ENCODE data around the gene SHISA8. TPM values are rescaled to one million over a fixed set of nuclear protein-coding genes. Genes with fewer than 3 reads are reported as not detected.

SHISA8 gene
- total RNA-seq, 2 experiments from 2014 or later: not detected

GRCh38 chr22:41899110-41899509 lies 15.8 kb downstream of the SHISA8 start:
- DNase-seq: no peak
- Mint-ChIP-seq H3K27me3 (no peaks in the 10 kb centered on the region), H3K4me3 (no peak overlapping the region), H3K27ac (no peak overlapping the region), H3K36me3 (ENCODE audit: low read depth) (peaks cover 35% of the 10 kb centered on the region), H3K4me1 (peaks cover 2% of the 10 kb centered on the region), H3K9me3 (no peaks in the 10 kb centered on the region)
- ChIA-PET CTCF (no interaction called here), POLR2A (no interaction called here)

DNA sequence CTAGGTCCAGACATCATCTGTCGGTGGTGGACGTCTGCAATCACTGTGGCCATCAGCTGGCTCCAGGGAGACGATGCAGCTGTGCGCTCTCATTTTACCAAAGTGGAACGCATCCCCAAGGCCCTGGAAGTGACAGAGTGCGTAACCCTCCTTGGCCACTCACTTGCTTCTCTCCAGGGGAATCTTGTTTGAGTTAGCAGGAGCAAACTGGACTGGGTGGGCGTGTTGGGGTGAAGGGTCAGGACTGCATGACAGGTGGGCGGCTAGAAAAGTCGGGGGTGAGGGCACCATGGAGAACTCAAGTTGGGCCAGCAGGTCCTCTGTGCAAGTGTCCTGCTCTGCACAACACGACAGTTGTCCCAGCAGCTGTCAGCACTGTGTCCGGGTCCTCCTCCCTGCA lies 16.2 kb downstream of the SHISA8 start:
- ChIA-PET CTCF (no interaction called here), POLR2A (no interaction called here)
- no peaks in the 10 kb centered on the region for H3K9me3 Mint-ChIP-seq
- no peak overlapping the region for H3K4me3 Mint-ChIP-seq
- H3K27me3 Mint-ChIP-seq: no peaks in the 10 kb centered on the region
- peaks cover 2% of the 10 kb centered on the region for H3K4me1 Mint-ChIP-seq
- peaks cover 37% of the 10 kb centered on the region for H3K36me3 Mint-ChIP-seq (ENCODE audit: low read depth)
- H3K27ac Mint-ChIP-seq: no peak overlapping the region
- no peak for DNase-seq

- CTCF ChIA-PET: interaction anchor here (0.6 to 1.3 kb wide), 3 partner anchors 13 to 32 kb away, joined by 3 to 11 read pairs (median 3); no protein-coding TSS in a partner anchor
- H3K9me3 Mint-ChIP-seq: no peaks in the 10 kb centered on the region
- peaks cover 42% of the 10 kb centered on the region for H3K36me3 Mint-ChIP-seq (ENCODE audit: low read depth)
- no peaks in the 10 kb centered on the region for H3K27me3 Mint-ChIP-seq
- H3K4me1 Mint-ChIP-seq: peaks cover 2% of the 10 kb centered on the region
- no peak overlapping the region for H3K4me3 Mint-ChIP-seq
- POLR2A ChIA-PET: no interaction called here
- H3K27ac Mint-ChIP-seq: no peak overlapping the region
- DNase-seq: no peak
Measured at GRCh38 chr22:41893591-41894375, 21.1 kb downstream of the SHISA8 start.

DNA sequence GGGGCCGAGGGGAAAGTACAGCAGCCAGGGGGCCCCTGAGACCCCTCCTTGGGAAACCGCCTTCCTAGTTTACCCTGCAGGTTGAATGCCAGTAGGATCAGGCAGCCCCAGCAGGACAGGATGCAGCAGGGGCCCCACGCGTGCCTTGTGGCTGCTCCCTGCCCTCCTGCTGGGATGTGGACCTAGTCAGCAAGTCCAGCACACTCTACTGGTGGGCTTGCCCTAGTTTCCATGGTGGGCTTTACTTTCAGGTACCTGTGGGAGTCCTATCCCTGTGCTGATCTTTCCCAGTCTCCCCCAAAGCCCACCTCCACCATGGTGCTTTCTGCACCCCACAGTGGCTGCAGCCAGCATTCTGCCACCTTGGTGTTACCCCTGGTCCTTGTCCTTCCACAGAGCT lies 22.2 kb downstream of the SHISA8 start:
- DNase-seq: no peak
- Mint-ChIP-seq H3K27me3 (no peaks in the 10 kb centered on the region), H3K4me3 (no peak overlapping the region), H3K4me1 (peaks cover 2% of the 10 kb centered on the region), H3K9me3 (no peaks in the 10 kb centered on the region), H3K36me3 (ENCODE audit: low read depth) (peaks cover 46% of the 10 kb centered on the region), H3K27ac (no peak overlapping the region)
- ChIA-PET POLR2A (no interaction called here), CTCF (interaction anchor here (1.3 kb wide), 1 partner anchor 12 kb away, joined by 3 read pairs; no protein-coding TSS in a partner anchor)

GRCh38 chr22:41891407-41891806 lies 23.5 kb downstream of the SHISA8 start:
- no peaks in the 10 kb centered on the region for H3K4me1 Mint-ChIP-seq
- no peak for DNase-seq
- ChIA-PET CTCF (no interaction called here), POLR2A (no interaction called here)
- H3K27me3 Mint-ChIP-seq: no peaks in the 10 kb centered on the region
- H3K27ac Mint-ChIP-seq: no peak overlapping the region
- H3K9me3 Mint-ChIP-seq: no peaks in the 10 kb centered on the region
- no peak overlapping the region for H3K4me3 Mint-ChIP-seq
- peaks cover 51% of the 10 kb centered on the region for H3K36me3 Mint-ChIP-seq (ENCODE audit: low read depth)

- Mint-ChIP-seq H3K27me3 (no peaks in the 10 kb centered on the region), H3K4me1 (no peaks in the 10 kb centered on the region), H3K4me3 (no peak overlapping the region), H3K27ac (no peak overlapping the region), H3K9me3 (no peaks in the 10 kb centered on the region), H3K36me3 (ENCODE audit: low read depth) (peaks cover 56% of the 10 kb centered on the region)
- ChIA-PET CTCF (interaction anchor here (1.0 kb wide), 1 partner anchor 26 kb away, joined by 3 read pairs; no protein-coding TSS in a partner anchor), POLR2A (no interaction called here)
- DNase-seq: no peak
Measured at GRCh38 chr22:41888627-41889200, 26.2 kb downstream of the SHISA8 start.

GRCh38 chr22:41885516-41885915 lies 29.4 kb downstream of the SHISA8 start:
- Mint-ChIP-seq H3K27me3 (no peaks in the 10 kb centered on the region), H3K27ac (no peak overlapping the region), H3K4me3 (no peak overlapping the region), H3K36me3 (ENCODE audit: low read depth) (peaks cover 57% of the 10 kb centered on the region), H3K4me1 (no peaks in the 10 kb centered on the region), H3K9me3 (no peaks in the 10 kb centered on the region)
- CTCF ChIA-PET: interaction anchor here (0.7 to 1.5 kb wide), 3 partner anchors 10 to 24 kb away, joined by 3 to 4 read pairs (median 3); no protein-coding TSS in a partner anchor
- POLR2A ChIA-PET: no interaction called here
- DNase-seq: no peak

GRCh38 chr22:41885116-41885515 lies 29.8 kb downstream of the SHISA8 start:
- H3K27me3 Mint-ChIP-seq: no peaks in the 10 kb centered on the region
- DNase-seq: no peak
- POLR2A ChIA-PET: no interaction called here
- H3K9me3 Mint-ChIP-seq: no peaks in the 10 kb centered on the region
- CTCF ChIA-PET: interaction anchor here (0.7 to 1.5 kb wide), 3 partner anchors 9 to 23 kb away, joined by 3 to 4 read pairs (median 3); no protein-coding TSS in a partner anchor
- H3K36me3 Mint-ChIP-seq (ENCODE audit: low read depth): peaks cover 56% of the 10 kb centered on the region
- no peaks in the 10 kb centered on the region for H3K4me1 Mint-ChIP-seq
- no peak overlapping the region for H3K27ac Mint-ChIP-seq
- no peak overlapping the region for H3K4me3 Mint-ChIP-seq

GRCh38 chr22:41883400-41883799 lies 31.5 kb downstream of the SHISA8 start:
- Mint-ChIP-seq H3K4me3 (no peak overlapping the region), H3K27ac (no peak overlapping the region), H3K4me1 (no peaks in the 10 kb centered on the region), H3K27me3 (no peaks in the 10 kb centered on the region), H3K36me3 (ENCODE audit: low read depth) (peaks cover 57% of the 10 kb centered on the region), H3K9me3 (no peaks in the 10 kb centered on the region)
- POLR2A ChIA-PET: no interaction called here
- no peak for DNase-seq
- CTCF ChIA-PET: interaction anchor here (1.0 kb wide), 1 partner anchor 216 kb away, joined by 3 read pairs; no protein-coding TSS in a partner anchor

DNA sequence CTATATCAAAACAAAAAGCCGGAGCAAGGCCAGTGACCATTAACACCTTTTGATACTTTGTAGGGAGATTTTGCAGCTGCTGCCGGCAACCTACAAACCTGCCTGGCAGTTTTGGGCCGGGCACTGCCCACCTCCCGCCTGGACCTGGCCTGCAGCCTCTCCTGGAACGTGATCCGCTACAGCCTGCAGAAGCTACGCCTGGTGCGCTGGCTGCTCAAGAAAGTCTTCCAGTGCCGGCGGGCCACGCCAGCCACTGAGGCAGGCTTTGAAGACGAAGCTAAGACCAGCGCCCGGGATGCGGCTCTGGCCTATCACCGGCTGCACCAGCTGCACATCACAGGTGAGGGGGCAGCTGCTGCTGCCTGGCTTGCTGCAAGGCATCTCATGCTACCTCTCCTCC lies 34.2 kb downstream of the SHISA8 start:
- POLR2A ChIA-PET: no interaction called here
- H3K27me3 Mint-ChIP-seq: no peaks in the 10 kb centered on the region
- CTCF ChIA-PET: interaction anchor here (0.9 to 2.7 kb wide), 7 partner anchors 9 to 134 kb away, joined by 3 to 8 read pairs (median 3); no protein-coding TSS in a partner anchor
- H3K27ac Mint-ChIP-seq: no peak overlapping the region
- no peak overlapping the region for H3K4me3 Mint-ChIP-seq
- peaks cover 47% of the 10 kb centered on the region for H3K36me3 Mint-ChIP-seq (ENCODE audit: low read depth)
- no peaks in the 10 kb centered on the region for H3K9me3 Mint-ChIP-seq
- DNase-seq: no peak
- H3K4me1 Mint-ChIP-seq: no peaks in the 10 kb centered on the region

DNA sequence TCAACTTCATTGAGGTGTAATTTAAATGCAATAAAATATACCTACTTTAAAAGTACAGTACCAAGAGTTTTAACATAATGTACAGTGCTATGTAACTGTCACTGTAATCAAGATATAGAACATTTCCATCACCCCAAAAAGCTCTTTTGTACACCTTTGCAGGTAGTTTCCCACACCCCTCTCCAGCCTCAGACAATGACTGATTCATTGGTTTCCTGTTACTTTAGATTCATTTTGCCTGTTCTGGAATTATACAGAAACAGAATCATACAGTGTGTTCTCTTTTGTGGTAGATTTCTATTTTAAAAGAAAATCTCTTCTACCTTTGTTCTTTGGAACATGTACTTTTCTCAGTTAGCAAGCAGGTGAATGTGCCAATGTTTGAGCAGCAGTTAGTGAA lies 38.2 kb downstream of the SHISA8 start:
- Mint-ChIP-seq H3K36me3 (ENCODE audit: low read depth) (peaks cover 54% of the 10 kb centered on the region), H3K4me1 (peaks cover 18% of the 10 kb centered on the region), H3K27ac (no peak overlapping the region), H3K27me3 (no peaks in the 10 kb centered on the region), H3K9me3 (no peaks in the 10 kb centered on the region), H3K4me3 (no peak overlapping the region)
- ChIA-PET POLR2A (no interaction called here), CTCF (interaction anchor here (0.6 kb wide), 1 partner anchor 1158 kb away, joined by 3 read pairs; no protein-coding TSS in a partner anchor)
- DNase-seq: no peak

DNA sequence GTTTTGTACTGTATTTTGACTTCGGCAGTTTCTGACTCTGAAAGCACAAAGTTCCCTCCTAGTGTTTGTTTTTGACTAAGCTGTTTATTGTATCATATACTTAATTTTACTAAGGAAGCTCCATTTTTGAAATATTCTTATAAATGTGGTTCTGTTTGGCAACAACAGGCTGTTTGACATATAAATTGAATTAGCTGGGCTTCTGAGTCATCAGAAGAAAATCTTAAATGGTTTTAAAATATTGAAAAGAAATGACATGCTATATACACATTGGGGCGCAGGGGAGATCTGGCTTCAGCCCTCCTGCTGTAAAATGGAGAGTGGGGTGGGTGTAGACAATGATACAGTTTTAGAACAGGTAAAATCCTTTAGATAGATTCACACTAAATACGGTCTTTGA lies 38.6 kb downstream of the SHISA8 start:
- CTCF ChIA-PET: interaction anchor here (1.1 kb wide), 1 partner anchor 9 kb away, joined by 3 read pairs; no protein-coding TSS in a partner anchor
- DNase-seq: no peak
- POLR2A ChIA-PET: no interaction called here
- no peaks in the 10 kb centered on the region for H3K9me3 Mint-ChIP-seq
- no peaks in the 10 kb centered on the region for H3K27me3 Mint-ChIP-seq
- no peak overlapping the region for H3K4me3 Mint-ChIP-seq
- H3K27ac Mint-ChIP-seq: no peak overlapping the region
- H3K4me1 Mint-ChIP-seq: peaks cover 18% of the 10 kb centered on the region
- H3K36me3 Mint-ChIP-seq (ENCODE audit: low read depth): peaks cover 52% of the 10 kb centered on the region

DNA sequence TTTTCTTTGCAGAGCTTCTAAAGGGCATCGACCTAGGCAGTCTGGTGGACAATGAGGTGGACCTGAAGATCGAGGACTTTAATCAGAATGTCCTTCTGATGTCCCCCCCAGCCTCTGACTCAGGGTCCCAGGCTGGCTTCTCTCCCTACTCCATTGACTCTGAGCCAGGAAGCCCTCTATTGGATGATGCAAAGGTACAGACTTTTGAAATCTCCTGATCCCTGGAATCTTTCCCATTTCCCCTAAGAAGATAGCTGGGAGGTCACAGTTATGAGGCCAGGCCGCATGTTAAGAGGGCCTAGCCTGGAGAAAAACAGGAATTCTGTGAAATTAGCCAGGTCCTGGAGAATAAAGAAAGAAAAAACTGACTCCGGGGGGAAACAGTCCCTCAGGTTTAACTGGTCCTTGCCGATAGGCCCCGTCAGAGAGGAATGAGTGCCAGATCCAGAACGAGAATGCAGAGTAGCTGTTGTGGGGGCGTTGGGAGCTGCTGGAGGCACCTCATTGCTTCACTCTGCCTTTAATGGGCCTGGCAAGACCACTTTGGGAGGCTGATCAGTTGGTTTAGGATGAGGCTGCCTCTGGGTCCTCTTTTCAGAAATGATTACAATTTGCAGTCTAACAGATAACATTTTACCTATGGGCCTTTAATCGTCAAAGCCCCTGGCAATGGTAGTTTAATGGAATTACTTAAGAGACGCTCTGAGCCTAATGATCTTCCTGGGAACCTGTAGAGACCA lies 39.2 kb downstream of the SHISA8 start:
- Mint-ChIP-seq H3K9me3 (no peaks in the 10 kb centered on the region), H3K4me1 (peaks cover 18% of the 10 kb centered on the region), H3K27ac (no peak overlapping the region), H3K27me3 (no peaks in the 10 kb centered on the region), H3K36me3 (ENCODE audit: low read depth) (peaks cover 53% of the 10 kb centered on the region), H3K4me3 (no peak overlapping the region)
- ChIA-PET CTCF (interaction anchor here (0.5 to 1.1 kb wide), 2 partner anchors 9 to 1327 kb away, joined by 3 to 4 read pairs; no protein-coding TSS in a partner anchor), POLR2A (no interaction called here)
- DNase-seq: no peak

Data from activated CD4-positive, alpha-beta T cell treated with anti-CD3 and anti-CD28 coated beads, Interleukin-2, amount 10 ng/mL, durations not matched to agents 7 days and 5 days (primary cell).